Astrocyte of the hippocampus (primary cell): ENCODE measurements around the gene ARHGEF4.
A peak's percentile ranks its signal among the peaks of the same experiment; 100 is the strongest.

Source experiments
- DNase-seq: peaks from one replicate; pipeline ENCODE4 v3.0.0; 2011; ENCODE audit warnings: low read depth, low spot score

Gene ARHGEF4

DNA sequence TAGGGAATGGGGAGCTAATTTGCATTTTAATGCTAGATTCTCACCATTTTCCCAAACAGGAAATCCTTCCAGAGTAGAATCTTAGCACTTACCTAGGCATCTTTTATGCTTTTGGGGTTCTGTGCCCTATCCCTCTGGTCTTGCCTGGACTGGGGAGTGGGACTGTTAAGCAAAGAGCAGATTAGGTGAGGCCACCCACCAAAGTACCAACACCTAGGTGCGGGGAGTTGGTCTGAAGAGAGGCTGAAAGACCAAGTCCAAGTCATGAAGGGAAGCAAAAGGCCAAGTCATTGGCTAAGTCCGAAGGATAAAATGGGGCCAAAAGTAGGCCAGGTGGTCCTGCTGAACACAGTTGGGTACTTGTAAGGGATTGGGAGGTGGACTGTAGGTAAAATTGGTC lies 169.8 kb downstream of the ARHGEF4 start:
- no peak for DNase-seq

DNA sequence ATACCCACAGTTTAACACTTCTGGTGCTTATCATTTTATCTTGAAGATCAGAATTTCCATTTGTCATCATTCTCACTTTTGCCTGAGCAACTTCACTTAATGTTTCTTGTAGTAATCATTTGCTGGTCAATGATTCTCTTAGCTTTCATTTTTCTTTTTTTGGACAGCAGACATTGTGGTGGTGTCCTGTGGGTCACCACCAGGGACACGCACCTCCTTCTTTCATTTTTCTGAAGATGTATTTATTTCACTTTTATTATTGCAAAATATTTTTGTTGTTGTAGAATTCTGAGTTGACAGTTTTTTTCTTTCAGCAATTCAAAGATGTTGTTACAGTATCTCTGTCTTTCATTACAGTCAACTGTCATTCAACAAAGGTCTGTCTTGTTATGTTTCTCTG lies 172.3 kb downstream of the ARHGEF4 start:
- DNase-seq = no peak

DNA sequence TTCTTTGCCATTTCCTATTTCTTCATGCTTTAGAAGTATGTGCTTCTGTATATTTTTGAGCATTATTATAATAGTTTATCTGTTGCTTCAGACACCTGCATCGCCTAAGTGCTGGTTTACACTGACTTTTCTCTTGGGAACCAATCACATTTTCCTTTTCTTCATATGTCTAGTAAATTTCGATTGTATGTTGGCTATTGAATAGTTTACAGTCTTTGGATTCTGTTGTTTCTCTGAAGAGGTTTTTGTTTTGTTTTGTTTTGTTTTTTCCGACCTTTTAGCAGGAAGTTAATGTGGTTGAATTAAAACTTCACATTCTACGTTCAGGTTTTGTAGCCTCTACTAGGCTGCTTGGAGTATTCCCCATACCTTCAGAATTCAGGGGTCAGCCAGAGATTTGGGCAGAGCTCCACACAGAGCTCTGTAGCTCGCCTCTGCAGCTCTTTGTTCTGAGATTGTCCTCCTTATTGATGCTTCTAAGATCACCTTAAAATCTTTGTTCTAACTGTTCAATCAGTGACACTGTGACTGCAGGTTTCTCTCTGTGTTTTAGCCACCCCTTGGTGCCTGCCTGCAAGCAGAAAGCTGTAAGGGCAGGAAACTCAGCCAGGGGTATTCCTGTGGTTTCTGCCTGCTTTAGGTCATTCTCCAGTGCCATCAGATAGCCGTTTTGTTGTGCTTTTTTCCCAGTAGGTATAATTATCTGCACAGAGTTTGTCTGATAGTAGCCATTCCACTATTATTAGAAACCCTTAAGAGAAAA lies 173.2 kb downstream of the ARHGEF4 start:
- no peak for DNase-seq

DNA sequence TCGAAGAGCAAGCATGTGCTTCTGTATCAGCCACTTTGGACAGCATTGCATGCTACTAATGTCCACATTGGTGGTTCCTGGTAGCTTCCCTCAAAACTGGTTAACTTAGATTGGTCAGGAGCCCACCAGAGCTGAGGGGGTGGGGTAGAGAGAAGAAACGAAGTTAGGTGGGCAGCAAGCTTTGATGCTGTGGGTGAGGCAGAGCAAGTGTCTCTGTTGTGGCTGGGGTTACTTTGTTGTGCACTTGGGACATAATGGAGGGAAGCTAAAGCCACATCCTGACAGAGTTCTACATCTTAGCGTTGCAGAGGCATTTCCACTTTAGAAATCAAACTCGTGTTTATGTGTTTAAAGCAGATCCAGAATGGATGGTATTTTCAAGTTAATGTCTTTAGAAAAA lies 173.9 kb downstream of the ARHGEF4 start:
- DNase-seq = no peak

DNA sequence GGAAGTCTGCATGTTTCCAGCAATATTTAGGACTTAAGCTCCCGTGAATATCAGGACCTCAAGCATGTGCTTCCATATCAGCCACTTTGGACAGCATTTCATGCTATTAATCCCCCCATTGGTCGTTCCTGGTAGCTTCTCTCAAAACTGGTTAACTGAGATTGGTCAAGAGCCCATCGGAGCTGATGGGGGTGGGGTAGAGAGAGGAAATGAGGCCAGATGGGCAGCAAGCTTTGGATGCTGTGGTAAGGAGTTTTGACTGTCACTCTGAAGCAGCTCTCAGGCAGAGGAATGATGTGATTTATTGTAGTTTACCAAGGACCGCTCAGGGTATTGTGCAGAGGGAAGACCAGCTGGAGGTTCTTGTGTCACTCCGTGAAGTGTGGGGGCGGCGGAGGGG lies 174.8 kb downstream of the ARHGEF4 start:
- DNase-seq = no peak

DNA sequence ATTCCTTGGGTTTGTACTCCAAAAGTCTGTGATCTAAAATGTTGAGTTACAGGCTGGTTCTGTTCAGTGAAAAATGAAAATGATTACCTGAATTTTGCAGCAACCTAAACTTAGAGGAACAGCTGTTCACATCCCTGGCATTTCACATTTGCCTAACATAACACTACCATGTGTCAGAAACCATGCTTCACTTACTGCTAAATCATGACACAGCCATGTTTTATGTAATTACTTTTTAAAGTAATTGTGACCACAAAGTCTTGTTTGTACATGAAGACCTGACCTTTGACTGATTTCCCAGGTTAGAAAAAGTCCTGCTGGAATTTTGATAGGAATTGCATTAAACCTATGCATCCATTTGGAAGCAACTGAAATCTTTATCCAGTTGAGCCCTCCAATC lies 177.4 kb downstream of the ARHGEF4 start:
- no peak for DNase-seq

DNA sequence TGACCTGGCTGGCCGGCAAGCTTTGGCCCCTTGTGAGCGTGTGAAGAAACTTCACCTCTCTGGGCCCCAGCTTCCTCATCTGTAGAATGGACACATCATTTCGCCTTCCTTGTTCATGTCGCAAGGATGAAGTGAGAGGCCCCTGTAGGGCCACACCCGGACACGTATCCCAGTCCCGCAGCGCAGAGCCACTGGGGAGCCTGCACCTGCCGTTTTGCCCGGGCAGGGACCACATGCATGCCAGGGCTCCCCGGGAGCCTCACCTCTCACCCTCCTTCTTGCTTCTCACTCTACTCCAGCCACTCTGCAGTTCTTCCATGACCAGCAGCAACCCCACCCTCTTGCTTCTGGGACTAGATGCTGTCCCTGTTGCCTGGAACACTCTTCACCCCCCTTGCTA lies 179.1 kb downstream of the ARHGEF4 start:
- DNase-seq = no peak

DNA sequence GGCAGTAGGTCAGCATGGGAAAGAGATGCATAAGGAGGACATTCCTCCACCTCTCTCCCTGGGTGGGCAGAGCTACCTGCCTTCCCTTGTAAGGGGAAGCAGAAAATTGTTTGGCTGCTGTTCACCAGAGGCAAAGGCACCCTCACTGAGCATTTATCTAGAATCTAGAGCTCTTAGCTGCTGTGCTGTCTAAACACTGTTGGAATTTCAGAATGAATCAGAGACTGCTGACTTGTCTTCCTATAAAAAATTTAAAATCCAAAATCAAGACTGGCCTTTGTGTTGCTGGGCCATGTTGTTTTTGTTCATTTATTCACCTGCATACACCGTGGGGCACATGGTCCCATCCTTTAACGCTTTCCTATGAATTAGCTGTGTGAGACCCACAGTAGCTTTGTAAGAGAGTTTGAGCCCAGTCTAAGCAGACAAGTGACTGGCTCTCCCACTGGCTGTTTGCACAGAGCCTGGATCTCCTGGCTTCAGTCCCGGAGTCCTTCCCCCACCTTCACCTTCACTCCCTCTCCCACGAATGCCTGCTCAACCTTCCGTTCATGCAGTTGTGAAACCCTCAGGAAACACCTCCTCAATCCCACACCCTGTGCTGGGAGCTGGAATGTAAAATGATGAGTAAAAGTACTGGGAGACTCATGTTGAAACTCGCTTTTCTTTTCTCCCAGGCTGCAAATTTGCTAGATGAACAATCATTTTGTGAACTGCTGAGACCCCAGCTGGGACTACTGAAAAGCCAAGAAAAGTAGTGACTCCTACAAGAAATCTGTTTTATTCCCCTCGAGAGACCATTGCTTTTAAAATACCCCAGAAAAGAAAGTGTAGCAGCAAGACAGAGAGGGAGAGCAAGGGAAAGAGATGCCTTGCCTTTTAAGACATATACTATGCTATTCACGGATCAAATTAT lies 180.4 kb downstream of the ARHGEF4 start:
- peak; percentile 61 for DNase-seq

DNA sequence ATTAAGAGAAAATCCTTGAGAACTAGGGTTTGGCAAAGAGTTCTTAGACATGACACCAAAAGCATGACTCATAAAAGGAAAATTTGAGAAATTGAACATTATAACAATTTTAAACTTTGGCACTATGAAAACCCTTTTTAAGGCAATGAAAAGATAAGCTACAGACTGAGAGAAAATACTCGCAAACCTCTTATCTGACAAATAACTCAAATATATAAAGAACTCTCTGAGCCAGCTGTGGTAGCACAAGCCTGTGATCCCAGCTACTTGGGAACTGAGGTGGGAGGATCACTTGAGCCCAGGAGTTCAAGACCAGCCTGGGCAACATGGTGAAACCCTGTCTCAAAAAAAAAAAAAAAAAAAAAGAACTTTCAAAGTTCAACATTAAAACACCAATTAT lies 186.0 kb downstream of the ARHGEF4 start:
- no peak for DNase-seq

DNA sequence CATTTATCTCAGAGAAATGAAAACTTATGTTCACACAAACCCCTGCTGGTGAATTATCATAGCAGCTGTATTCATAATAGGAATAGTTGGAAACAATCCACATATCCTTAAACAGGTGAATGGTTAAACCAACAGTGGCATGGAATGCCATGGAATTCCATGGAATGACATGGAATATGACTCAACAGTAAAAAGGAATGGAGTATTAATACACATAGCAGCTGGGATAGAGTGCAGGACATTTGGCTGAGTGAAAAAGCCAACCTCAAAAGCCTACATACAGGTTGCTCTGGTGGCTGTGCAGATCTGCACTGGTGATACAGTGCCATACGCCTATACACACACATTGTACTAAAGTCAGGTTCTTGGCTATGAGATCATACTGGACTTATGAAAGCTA lies 187.0 kb downstream of the ARHGEF4 start:
- no peak for DNase-seq

DNA sequence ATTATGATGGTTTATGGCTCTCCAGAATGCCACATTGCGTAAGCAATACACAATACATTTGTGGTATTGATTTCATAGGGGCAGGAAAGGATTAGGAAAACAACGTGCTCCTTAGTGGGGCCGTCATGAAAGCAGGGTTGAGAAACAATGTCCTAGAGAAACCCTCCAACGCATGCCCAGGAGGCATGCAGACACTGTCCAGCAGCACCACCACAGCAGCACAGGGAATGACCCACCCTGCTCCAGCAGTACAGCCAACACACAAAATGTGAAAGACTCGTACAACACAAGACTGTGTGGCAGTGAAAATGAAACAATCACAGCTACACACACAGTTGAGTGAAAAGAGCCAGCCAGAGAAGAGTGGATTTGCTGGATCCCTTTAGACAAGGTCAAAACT lies 190.2 kb downstream of the ARHGEF4 start:
- no peak for DNase-seq

DNA sequence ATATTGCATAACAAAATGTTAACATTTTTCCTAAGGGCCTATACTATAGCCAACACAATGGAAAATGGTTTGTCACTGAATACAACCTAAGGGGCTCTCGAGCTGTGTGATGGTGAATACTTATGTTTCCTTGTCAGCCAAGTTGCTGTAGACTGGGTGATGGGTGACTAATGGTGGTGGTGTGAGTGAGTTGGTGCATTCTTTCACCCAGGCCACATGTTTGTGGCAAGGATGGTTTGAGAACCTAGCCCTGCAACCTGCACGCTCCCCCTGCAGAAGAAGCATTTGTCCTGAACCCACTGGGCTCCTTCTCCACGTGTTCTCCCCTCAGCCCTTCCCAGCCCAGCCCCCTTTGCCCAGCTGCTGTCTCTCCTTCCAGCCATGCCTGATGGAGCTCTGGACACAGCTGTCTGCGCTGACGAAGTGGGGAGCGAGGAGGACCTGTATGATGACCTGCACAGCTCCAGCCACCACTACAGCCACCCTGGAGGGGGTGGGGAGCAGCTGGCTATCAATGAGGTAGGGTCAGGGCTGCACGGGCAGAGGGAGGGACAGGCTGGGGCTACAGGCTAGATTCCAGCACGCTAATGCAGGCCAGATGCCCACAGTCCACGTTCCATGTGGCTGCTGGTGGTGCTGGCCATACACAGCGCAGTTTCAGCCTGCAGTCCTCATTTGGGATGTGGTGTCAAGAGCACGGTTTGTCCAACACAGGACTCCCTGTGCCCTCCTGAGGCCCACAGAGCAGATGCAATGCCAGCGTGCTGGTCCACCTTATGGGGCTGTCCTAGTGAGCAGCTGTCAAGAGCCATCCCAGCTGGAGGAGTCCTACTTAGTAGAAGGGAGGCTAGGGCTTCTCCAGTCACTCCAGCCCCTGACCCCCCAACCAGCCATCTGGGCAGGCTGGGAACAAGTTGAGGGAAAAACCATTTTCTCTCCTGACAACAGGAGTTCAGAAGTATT lies 191.1 kb downstream of the ARHGEF4 start:
- DNase-seq = no peak

DNA sequence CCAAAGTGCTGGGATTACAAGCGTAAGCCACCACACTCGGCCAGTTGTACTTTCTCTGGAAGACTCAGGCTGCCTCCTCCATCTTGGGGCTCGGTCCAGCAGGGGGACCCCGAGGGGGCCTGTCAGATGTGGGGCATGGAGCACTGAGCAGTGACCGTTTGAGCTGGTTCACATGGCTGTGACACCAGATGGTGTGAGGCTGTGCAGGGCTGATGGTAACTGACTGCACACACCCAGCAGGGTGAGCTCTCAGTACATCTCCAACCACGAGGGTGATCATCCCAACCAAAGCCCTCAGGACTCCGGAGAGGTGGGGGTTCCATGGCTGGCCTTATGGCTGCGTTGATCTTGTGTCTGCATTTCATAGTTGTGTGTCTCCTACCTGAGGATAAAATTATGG lies 193.1 kb downstream of the ARHGEF4 start:
- DNase-seq = no peak

DNA sequence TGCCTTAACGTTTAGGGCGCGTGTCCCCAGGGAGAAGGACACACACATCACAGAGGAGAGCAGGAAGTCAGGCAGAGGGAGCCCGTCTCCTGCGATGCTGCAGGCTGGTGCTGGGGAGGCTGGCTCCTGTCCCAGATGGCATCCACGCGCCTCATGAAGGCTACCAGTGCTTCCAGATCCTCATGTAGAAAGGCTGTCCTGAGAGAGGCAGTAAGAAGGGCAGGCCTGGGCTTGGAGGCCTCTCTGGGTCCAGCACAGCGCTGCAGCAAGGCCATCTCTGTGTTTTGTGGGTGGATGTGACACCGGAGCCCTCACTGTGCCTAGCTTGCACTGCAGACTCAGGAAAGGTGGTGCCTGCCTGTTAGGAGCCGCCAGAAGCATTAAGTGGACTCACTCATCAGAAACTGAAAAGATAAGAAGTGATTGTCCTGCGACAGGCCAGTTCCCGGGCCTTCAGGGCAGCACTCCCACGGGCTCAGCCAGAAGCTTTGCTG lies 193.8 kb downstream of the ARHGEF4 start:
- DNase-seq = no peak

DNA sequence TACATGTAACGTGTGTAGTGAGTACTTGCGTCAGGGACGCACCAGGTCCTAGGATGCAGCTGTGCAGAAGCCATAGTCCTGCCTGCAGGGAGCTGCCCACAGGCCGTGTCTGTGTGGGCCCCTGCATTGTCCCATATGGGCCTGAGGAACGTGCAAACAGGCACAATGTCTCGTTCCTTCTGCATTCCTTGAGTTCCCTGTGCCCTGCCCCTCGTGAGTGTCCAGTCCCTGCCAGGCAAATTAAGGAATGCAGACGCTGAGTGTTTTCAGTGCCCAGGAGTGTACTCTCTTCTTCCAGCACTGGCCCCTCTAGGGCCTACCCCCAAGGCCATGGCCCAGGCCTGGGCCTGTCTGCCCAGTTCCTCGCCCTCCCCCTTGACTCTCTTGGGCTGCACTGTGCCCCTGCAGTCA lies 194.7 kb downstream of the ARHGEF4 start:
- no peak for DNase-seq

DNA sequence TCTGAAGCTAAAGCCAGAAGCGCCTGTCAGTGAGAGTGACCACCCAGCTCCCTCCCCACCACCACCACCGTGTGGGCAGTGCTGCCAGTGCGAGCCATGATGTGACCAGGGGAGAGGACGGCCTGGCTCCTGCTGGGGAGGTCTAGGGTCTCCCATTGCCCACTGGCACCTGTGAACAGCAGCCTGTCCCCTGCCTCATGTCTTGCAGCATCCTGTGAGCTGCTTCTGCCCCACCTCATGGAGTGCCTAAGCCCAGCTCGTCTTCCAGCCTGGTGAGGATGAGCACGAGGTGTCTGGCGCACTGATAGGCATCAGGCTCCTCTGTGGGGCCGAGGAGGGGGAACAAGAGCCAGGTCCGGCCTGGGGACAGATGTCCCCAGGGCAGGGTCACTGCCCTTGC lies 195.2 kb downstream of the ARHGEF4 start:
- no peak for DNase-seq

DNA sequence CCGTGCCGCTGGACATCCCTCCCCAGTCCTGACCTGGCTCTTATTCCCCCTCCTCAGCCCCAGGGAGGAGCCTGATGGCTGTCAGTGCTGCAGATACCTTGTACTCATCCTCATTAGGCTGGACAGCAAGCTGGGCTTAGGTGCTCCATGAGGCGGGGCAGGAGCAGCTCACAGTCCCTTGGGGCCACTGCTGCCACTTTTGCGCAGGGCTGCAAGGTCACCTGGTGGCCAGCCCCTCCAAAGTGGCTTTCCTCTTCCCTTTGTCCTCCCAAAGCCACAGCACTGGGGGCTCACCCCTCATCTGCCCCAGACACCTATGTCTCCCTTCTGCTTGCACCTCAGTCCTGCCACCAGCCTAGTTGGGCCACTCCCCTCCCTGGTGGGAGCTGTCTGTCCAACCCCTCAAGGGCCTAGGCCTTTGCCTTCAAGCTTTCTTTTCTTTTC lies 195.7 kb downstream of the ARHGEF4 start:
- DNase-seq = no peak

DNA sequence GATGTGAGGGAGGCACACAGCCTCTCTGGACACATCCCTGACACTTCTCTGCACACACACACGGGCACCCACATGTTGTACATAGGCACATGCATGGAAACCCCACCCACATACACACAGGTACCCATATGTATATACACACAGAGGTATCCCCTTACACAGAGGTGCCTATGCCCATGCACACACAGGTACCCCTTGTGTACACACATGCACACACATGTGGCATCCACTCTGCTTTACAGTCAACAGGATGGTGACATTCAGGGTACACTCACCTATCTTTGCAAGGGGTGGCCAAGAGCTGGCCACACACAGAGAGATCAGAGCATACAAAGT lies 197.0 kb downstream of the ARHGEF4 start:
- DNase-seq = no peak

DNA sequence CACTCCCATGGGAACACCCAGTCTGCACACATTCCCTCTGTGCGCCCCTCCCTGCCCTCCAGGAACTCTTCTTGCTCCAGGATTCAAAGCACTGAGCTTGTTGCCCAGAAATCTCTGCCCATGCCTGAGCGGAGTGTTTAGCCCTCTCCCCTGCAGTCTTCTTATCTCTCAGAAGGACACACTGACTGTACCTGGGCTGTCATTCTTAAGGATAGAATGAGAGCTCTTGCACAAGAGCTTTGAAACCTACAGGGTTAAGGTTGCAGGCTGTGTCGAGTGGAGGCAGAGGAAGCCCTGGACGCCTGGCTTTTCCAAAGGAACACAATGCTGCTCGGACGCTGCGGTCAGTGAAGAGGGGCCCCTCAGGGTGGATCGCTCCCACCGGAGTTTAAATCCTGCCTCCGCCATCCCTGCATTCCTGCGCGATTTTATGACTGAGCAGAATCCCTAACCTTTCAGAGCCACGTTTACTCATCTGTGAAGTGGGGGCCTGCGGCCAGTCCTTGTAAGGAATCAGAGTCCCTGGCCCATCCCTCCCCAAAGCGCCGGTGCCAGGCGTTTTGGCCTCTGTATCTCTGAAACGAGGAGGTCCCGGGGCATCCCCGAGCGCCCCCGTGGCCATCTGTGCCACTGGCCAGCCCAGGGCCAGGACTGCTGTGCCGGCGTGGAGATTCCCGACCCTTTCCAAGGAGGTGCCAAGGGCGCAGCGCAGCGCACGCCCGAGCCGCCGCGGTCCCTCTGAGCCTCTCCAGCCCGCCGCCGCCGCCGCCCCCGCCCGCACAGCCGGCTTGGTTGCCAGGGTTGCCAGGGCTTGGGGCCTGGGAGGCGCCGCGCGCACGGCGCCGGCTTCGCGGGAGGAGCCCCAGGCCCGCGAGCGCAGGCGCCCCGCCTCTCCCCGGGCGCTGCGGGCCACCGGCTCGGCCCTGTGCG lies 197.7 kb downstream of the ARHGEF4 start:
- DNase-seq = peak; percentile 77

DNA sequence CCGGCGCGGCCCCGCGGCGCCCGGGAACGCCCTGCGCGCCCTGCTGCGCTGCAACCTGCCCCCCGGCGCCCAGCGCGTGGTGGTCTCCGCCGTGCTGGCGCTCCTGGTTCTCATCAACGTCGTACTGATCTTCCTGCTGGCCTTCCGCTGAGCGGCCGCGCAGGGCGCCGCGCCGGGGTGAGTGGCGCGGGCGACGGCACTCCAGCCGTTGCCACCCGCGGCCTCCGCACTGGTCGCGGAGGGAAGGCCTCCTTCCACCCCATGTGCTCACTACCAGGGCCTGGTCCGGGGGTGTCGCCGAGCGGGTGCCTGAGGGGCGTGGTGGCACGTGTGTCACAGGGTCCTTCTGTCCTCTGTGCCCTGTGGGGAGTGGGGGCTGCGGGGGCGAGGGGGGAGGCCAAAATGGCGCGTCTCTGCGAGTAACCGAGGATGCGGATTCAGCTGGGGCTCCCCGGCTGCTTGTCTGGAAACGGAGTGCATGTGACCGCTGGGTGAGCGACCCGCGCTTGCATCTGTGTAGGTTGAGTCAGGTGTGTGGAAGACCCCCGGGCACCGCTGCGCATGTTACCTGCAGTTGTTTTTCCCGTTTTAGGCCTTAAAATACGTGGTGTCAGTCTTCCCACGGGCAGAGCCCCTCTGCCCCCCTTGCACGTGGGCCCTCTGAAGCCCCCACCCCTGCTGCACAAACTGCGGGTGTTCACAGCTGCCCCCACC lies 198.6 kb downstream of the ARHGEF4 start:
- DNase-seq = peak; percentile 47
